Mesenchymal stem cell (in vitro differentiated cells and primary cell): Measurements from ENCODE around the gene VPS13A.

Source experiments
- DNase-seq: peaks from one replicate; pipeline ENCODE4 v3.0.0-alpha.2; 2013
- H2AFZ ChIP-seq: one replicate; pipeline ENCODE4 v1.6.1; 2013; ENCODE audit warnings: low read depth, mild to moderate bottlenecking, control low read depth, inconsistent platforms, low read length, moderate library complexity
- H2AK5ac ChIP-seq: 2 replicates; pipeline ENCODE4 v1.6.1; 2013; ENCODE audit warnings: low read length, moderate library complexity, mild to moderate bottlenecking, inconsistent platforms; ENCODE audit not compliant: severe bottlenecking
- H2BK120ac ChIP-seq: one replicate; pipeline ENCODE4 v1.6.1; 2013; ENCODE audit warnings: low read depth, mild to moderate bottlenecking, inconsistent platforms, low read length, moderate library complexity
- H2BK12ac ChIP-seq, 2 experiments: one replicate each; pipeline ENCODE4 v1.6.1; 2013; ENCODE audit warnings: inconsistent platforms in 2 of 2, low read length in 2 of 2, mild to moderate bottlenecking in 2 of 2, moderate library complexity in 2 of 2, control low read depth in 1 of 2
- H2BK15ac ChIP-seq: one replicate; pipeline ENCODE4 v1.6.1; 2013; ENCODE audit warnings: mild to moderate bottlenecking, low read depth, inconsistent platforms; ENCODE audit not compliant: poor library complexity, severe bottlenecking
- H2BK5ac ChIP-seq: 2 replicates; pipeline ENCODE4 v1.6.1; 2013; ENCODE audit warnings: low read depth, mild to moderate bottlenecking, low read length, control low read depth, inconsistent platforms; ENCODE audit not compliant: poor library complexity, severe bottlenecking
- H3K14ac ChIP-seq, 2 experiments: one replicate each; pipeline ENCODE4 v1.6.1; 2013; ENCODE audit warnings: inconsistent platforms in 2 of 2, low read length in 2 of 2, control low read depth in 1 of 2, mild to moderate bottlenecking in 1 of 2, moderate library complexity in 1 of 2
- H3K18ac ChIP-seq, 2 experiments: one replicate each; pipeline ENCODE4 v1.6.1; 2013; ENCODE audit warnings: inconsistent platforms in 2 of 2, low read length in 2 of 2, control low read depth in 1 of 2, low read depth in 1 of 2, mild to moderate bottlenecking in 1 of 2
- H3K23ac ChIP-seq, 2 experiments: one replicate each; pipeline ENCODE4 v1.6.1; 2013; ENCODE audit warnings: inconsistent platforms in 2 of 2, low read length in 2 of 2, mild to moderate bottlenecking in 2 of 2, moderate library complexity in 2 of 2, control low read depth in 1 of 2
- H3K27ac ChIP-seq: 2 replicates; pipeline ENCODE4 v1.5.1; 2013; ENCODE audit warnings: mild to moderate bottlenecking, moderate library complexity, low read length, control low read depth, inconsistent platforms; ENCODE audit not compliant: poor library complexity, severe bottlenecking
- H3K27me3 ChIP-seq, 2 experiments: 2 replicates each; pipeline versions ENCODE4 v1.6.1 to v1.7.0; 2013; ENCODE audit warnings: low read length in 2 of 2, mild to moderate bottlenecking in 2 of 2, moderate library complexity in 2 of 2, control low read depth in 1 of 2, inconsistent platforms in 1 of 2; ENCODE audit not compliant: control insufficient read depth in 1 of 2, insufficient read depth in 1 of 2
- H3K36me3 ChIP-seq, 2 experiments: 2 replicates each; pipeline versions ENCODE4 v1.6.1 to v1.7.0; 2013; ENCODE audit warnings: low read length in 2 of 2, control low read depth in 1 of 2, inconsistent platforms in 1 of 2, low read depth in 1 of 2, mild to moderate bottlenecking in 1 of 2; ENCODE audit not compliant: insufficient read depth in 2 of 2, control insufficient read depth in 1 of 2
- H3K4ac ChIP-seq, 2 experiments: one replicate each; pipeline ENCODE4 v1.6.1; 2013; ENCODE audit warnings: inconsistent platforms in 2 of 2, low read length in 2 of 2, mild to moderate bottlenecking in 2 of 2, moderate library complexity in 2 of 2, control low read depth in 1 of 2, low read depth in 1 of 2
- H3K4me1 ChIP-seq: 2 replicates; pipeline ENCODE4 v1.6.1; 2013; ENCODE audit warnings: low read depth, low read length, control low read depth; ENCODE audit not compliant: control insufficient read depth, insufficient read depth
- H3K4me2 ChIP-seq: 2 replicates; pipeline ENCODE4 v1.6.1; 2013; ENCODE audit warnings: low read length, mild to moderate bottlenecking, inconsistent platforms; ENCODE audit not compliant: poor library complexity, severe bottlenecking
- H3K4me3 ChIP-seq, 2 experiments: 2 replicates each; pipeline versions ENCODE4 v1.5.1 to v1.7.0; 2013; ENCODE audit warnings: low read length in 2 of 2, mild to moderate bottlenecking in 2 of 2, control low read depth in 1 of 2, low read depth in 1 of 2; ENCODE audit not compliant: insufficient read depth in 1 of 2
- H3K79me1 ChIP-seq: replicated peaks from 2 replicates; pipeline ENCODE4 v1.6.1; 2013; ENCODE audit warnings: mild to moderate bottlenecking, control low read depth, low read length, inconsistent platforms; ENCODE audit not compliant: poor library complexity, severe bottlenecking
- H3K9ac ChIP-seq: 2 replicates; pipeline ENCODE4 v1.7.0; 2013; ENCODE audit warnings: mild to moderate bottlenecking, low read length, moderate library complexity
- H3K9me3 ChIP-seq: 2 replicates; pipeline ENCODE4 v1.7.0; 2013; ENCODE audit warnings: mild to moderate bottlenecking, low read length; ENCODE audit not compliant: control insufficient read depth
- H4K8ac ChIP-seq: one replicate; pipeline ENCODE4 v1.6.1; 2013; ENCODE audit warnings: inconsistent platforms, mild to moderate bottlenecking, low read length, moderate library complexity
- H4K91ac ChIP-seq: one replicate; pipeline ENCODE4 v1.6.1; 2013; ENCODE audit warnings: mild to moderate bottlenecking, low read length, inconsistent platforms
- WGBS: methylation state at CpG from one replicate; pipeline ENCODE4 v1.1.7; 2013; ENCODE audit warnings: mixed read lengths; 5-methylcytosine and 5-hydroxymethylcytosine counted together

The VPS13A gene

GRCh38 chr9:77304543-77304942, 127.2 kb downstream of the VPS13A start:
- Histone ChIP-seq H3K27ac (no peak overlapping the region), H3K23ac (no peak overlapping the region), H2BK12ac (no peak overlapping the region), H3K36me3 (no peaks in the 10 kb centered on the region), H2BK120ac (no peak overlapping the region), H3K4me1 (no peaks in the 10 kb centered on the region), H2BK15ac (no peak overlapping the region), H2AFZ (no peak overlapping the region), H2AK5ac (no peak overlapping the region), H3K9me3 (no peaks in the 10 kb centered on the region), H3K18ac (no peak overlapping the region), H3K4ac (no peak overlapping the region), H3K79me1 (peaks cover 5% of the 10 kb centered on the region), H3K4me2 (no peak overlapping the region), H4K8ac (no peak overlapping the region), H4K91ac (no peak overlapping the region), H3K27me3 (no peaks in the 10 kb centered on the region), H3K14ac (no peak overlapping the region), H3K4me3 (no peak overlapping the region), H3K9ac (no peak overlapping the region), H2BK5ac (no peak overlapping the region)
- DNase-seq = no peak

GRCh38 chr9:77305622-77306400, 128.5 kb downstream of the VPS13A start:
- H2AK5ac ChIP-seq = no peak overlapping the region

GRCh38 chr9:77307166-77307565, 129.8 kb downstream of the VPS13A start:
- Histone ChIP-seq H3K36me3 (no peaks in the 10 kb centered on the region), H2BK12ac (no peak overlapping the region), H2AFZ (no peak overlapping the region), H3K79me1 (peaks cover 1% of the 10 kb centered on the region), H3K4me3 (no peak overlapping the region), H2BK15ac (no peak overlapping the region), H3K4me2 (no peak overlapping the region), H3K4ac (no peak overlapping the region), H2AK5ac (no peak overlapping the region), H3K14ac (no peak overlapping the region), H3K27me3 (no peaks in the 10 kb centered on the region), H3K18ac (no peak overlapping the region), H4K8ac (no peak overlapping the region), H2BK5ac (no peak overlapping the region), H2BK120ac (no peak overlapping the region), H3K9me3 (no peaks in the 10 kb centered on the region), H4K91ac (no peak overlapping the region), H3K27ac (no peak overlapping the region), H3K4me1 (no peaks in the 10 kb centered on the region), H3K9ac (no peak overlapping the region), H3K23ac (no peak overlapping the region)
- no CpG with 5 or more reads among the region's 2 CpGs for WGBS
- DNase-seq = no peak

More at GRCh38 chr9:77305622-77306400, 128.5 kb downstream of the VPS13A start:
- Histone ChIP-seq H3K4me1 (no peaks in the 10 kb centered on the region), H2BK12ac (no peak overlapping the region), H3K9ac (peak overlapping the region; percentile 48), H3K14ac (no peak overlapping the region), H2BK120ac (no peak overlapping the region), H4K91ac (no peak overlapping the region), H3K4me2 (no peak overlapping the region), H3K4me3 (no peak overlapping the region), H2AFZ (no peak overlapping the region), H2BK5ac (no peak overlapping the region), H3K36me3 (no peaks in the 10 kb centered on the region), H3K79me1 (peaks cover 1% of the 10 kb centered on the region), H3K4ac (no peak overlapping the region), H3K9me3 (no peaks in the 10 kb centered on the region), H2BK15ac (no peak overlapping the region), H4K8ac (no peak overlapping the region), H3K18ac (no peak overlapping the region), H3K27me3 (no peaks in the 10 kb centered on the region), H3K27ac (no peak overlapping the region), H3K23ac (no peak overlapping the region)
- WGBS = no CpG with 5 or more reads among the region's 1 CpG
- DNase-seq = no peak

GRCh38 chr9:77316058-77316457, 138.7 kb downstream of the VPS13A start:
- H3K9me3 ChIP-seq = no peaks in the 10 kb centered on the region
- H2AK5ac ChIP-seq = no peak overlapping the region
- H3K27ac ChIP-seq = no peak overlapping the region
- no peaks in the 10 kb centered on the region for H3K4me1 ChIP-seq
- no peaks in the 10 kb centered on the region for H3K79me1 ChIP-seq
- no peak overlapping the region for H3K18ac ChIP-seq
- peaks cover 0 to 12% of the 10 kb centered on the region in 2 experiments for H3K36me3 ChIP-seq
- H2BK15ac ChIP-seq = no peak overlapping the region
- no peak overlapping the region for H3K4me2 ChIP-seq
- no peak overlapping the region for H3K4ac ChIP-seq
- H3K4me3 ChIP-seq = no peak overlapping the region
- no peak overlapping the region for H2BK120ac ChIP-seq
- WGBS = no CpG with 5 or more reads among the region's 1 CpG
- no peak overlapping the region for H2BK5ac ChIP-seq
- H2AFZ ChIP-seq = no peak overlapping the region
- no peak overlapping the region for H3K14ac ChIP-seq
- H3K27me3 ChIP-seq = no peaks in the 10 kb centered on the region
- H3K9ac ChIP-seq = no peak overlapping the region
- H2BK12ac ChIP-seq = no peak overlapping the region
- no peak overlapping the region for H3K23ac ChIP-seq
- H4K91ac ChIP-seq = no peak overlapping the region
- no peak overlapping the region for H4K8ac ChIP-seq
- no peak for DNase-seq
